NCI-H1694 (cell line): ENCODE data around the gene ATXN2.
"Not testable (repeated sequence)": the region's sequence is repeated elsewhere in the genome, so short reads cannot be mapped to it uniquely, and the experiment has no call there.

Experiments
- DNase-seq: peaks from one replicate; lab custom pipeline; 2025; lab: John Stamatoyannopoulos, UW

The ATXN2 gene

DNA sequence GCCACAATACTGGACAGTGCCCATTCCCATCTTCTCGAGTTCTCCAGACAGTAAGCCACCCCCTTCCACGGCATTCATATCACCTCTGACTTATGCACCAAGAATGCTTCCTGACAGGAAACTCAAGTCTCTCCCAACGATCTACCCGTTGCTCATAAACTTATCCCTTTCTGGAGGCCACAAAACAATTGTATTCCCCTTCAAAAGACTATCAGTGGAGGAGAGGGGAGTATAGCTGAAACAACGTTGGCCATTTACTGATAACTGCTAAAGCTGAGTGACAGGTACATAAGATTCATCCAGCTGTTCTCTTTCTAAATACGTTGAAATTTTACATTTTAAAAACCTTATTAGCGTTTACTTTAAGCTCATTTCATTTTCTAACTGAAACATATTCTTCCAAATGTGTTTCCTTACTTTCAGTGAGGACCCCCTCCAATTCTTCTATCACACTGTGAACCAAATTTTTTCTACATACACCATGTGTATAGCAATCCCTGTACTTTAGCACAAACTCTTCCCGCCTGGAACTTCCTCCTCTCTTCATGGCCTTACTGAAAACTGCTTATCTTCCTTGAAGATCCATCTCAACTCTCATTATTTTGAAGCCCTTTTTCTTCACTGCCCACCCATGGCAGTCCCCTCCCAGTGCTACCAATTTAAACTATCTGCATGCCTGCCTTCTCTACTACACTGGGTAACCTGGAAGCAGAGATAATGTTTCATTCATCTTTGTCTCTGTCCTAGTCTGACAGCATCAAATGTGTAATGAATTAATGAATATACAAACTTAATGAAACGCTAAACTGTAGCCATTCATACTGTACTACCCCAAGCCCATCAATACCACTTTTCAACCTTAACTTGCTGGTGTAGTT is 28.8 kb downstream of the ATXN2 start:
- DNase-seq, result no peak

DNA sequence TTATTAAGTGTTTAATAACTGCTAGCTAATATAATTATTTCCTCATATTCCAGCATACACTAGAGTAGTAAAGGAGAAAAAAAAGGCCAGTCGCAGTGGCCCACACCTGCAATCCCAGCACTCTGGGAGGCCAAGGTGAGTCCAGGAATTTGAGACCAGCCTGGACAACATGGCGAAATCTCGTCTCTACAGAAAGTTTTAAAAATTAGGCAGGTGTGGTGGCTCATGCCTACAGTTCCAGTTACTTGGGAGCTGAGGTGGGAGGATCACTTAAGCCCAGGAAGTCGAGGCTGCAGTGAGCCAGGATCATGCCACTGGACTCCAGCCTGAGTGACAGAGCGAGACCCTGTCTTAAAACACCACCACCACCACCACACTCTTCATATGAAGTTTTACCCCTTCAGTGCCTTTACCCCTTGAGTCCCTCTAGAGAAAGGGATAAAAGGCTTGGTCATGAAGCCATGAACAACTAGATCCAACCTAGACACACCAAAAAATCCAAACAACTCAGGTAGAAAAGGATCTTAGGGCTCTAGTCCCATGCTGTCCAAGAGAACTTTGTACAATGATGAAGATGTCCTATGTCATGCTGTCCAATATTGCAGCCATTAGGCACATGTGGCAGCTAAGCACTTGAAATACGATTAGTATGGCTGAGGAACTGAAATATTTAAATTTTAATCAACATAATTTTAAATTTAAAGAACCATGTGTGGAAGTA is 29.6 kb downstream of the ATXN2 start:
- no peak for DNase-seq

DNA sequence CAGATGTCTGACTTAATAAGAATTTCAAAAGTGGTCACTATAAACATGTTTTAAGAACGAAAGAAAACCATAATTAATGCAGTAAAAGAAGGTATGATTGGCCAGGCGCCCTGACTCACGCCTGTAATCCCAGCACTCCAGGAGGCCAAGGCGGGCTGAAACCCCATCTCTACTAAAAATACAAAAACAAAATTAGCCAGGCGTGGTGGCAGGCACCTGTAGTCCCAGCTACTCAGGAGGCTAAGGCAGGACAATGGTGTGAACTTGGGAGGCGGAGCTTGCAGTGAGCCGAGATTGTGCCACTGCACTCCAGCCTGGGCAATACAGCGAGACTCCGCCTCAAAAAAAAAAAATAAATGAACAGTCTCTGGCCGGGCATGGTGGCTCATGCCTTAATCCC is 38.3 kb downstream of the ATXN2 start:
- not testable (repeated sequence) for DNase-seq

DNA sequence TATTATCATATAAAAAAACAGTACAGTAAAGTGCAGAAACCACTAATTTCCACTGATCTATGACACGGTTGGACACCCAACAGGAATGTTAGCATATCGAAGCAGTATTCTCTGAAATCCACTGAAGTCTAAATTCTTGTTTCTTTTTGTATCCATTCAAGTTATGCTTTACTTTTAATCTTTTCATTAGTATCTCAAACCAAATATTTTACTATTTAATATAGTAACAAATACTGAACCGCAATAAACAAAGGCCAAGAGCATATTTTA is 41.1 kb downstream of the ATXN2 start:
- DNase-seq, result no peak

DNA sequence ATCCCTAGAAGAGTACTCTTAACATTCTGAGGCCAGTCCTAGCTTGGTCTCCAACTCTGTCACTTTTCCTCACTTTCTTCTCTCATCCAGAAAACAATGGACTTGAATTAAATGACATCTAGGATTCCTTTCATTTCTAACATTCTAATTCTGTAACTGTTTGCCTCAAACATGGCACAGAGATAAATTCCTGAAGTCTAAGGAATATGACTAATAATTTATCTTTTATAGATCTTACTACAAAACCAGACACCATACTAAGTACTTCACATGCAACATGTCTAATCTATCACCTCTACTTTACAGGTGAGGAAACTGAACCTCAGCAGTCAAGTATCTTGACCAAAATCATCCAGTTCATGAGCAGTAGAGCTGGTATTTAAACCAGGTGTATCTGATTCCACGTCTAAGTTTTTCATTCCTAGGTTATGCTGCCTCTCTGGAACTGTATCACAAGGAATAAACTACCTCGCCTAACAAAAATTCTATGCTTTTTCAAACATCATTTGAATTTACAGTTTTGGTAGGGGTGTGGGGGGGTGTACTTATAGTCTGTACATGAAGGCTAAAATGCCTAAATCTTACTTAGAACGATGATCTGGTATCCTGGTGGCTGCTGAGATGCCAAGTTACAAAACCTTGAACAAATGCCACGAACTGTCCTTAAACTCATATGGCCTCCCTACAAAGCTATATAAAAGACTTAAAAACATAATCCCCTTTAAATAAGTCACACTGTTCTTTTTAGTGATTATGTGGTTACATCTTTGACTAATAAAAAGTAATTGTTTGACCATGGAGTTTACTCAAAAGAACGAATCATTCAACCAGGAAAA is 41.6 kb downstream of the ATXN2 start:
- DNase-seq, result no peak

DNA sequence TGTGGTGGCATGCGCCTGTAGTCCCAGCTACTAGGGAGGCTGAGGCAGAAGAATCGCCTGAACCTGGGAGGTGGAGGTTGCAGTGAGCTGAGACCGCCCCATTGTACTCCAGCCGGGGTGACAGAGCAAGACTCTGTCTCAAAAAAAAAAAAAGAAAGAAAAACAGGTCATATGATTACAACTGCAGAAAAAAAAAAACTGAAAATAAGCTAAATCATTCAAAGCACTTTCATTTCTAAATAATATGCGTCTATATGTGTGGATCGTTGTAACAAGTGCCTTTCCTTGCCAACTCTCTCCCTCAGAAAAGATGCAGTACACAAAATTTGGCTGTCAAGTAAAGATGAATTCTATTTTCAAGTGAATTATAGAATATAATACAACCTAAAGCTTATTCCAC is 42.4 kb downstream of the ATXN2 start:
- DNase-seq, result no peak

DNA sequence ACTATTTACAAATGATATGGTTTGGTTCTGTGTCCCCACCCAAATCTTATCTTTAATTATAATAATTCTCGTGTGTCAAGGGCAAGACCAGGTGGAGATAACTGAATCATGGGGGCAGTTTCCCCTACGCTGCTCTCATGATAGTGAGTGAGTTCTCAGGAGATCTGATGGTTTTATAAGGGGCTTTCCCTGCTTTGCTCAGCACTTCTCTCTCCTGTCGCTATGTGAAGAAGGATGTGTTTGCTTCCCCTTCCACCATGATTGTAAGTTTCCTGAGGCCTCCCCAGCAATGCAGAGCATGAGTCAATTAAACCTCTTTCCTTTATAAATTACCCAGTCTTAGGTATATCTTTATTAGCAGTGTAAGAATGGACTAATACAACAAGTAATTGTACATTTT is 43.8 kb downstream of the ATXN2 start:
- DNase-seq, result not testable (repeated sequence)

DNA sequence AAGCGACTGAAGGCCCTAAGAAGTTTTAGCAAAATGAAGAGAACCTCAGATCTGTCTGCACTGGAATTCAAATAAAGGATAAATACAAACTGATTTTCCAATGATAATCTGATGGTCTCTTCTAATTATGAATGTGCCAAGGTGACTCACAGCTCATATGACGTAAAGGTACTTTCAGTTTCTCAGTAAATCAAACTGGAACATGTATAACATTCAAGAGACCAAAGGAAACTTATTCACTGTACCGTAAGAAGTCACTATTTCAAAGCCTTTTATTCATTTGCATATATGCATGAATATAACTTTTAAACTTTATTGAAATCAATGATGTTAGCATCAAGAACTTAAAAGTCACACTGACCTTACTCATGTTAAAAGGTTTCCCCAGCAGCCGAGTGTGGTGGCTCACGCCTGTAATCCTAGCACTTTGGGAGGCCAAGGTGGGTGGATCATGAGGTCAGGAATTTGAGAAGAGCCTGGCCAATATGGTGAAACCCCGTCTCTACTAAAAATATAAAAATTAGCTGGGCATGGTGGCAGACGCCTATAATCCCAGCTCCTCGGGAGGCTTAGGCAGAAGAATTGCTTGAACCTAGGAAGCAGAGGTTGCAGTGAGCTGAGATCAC is 52.2 kb downstream of the ATXN2 start:
- no peak for DNase-seq

DNA sequence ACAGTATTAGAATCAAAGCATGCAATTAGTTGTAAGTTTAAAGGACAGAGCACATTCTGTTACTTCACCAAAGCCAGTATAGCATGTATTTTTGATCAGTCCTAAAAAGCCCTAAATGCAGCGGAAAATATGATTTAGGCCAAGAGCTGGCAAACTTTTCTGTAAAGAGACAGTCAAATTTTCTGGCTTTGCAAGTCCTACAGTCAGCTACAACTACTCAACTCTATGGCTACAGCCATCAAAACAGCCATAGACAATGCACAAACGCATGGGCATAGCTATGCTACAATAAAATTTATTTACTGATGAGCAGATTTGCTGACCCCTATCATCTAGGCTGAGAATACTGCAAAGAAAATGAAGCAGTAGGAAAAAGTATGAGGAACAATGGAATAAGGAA is 52.9 kb downstream of the ATXN2 start:
- DNase-seq, result no peak

DNA sequence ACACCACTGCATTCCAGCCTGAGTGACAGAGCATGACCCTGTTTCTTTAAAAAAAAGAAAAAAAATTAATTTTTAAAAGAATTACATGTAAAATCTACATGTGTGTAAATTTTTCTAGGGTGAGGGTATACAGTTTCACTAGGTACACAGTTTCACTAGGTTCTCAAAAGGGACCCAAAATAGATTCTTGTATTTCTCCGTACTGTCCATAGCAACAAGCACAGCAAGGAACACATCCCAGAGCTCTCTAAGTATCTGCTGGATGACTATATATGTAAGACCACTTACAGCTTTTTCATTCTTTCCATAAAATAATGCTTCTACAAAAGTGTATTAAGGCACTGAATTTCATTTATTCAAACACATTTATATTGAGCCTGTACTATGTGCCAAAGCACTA is 55.1 kb downstream of the ATXN2 start:
- no peak for DNase-seq

DNA sequence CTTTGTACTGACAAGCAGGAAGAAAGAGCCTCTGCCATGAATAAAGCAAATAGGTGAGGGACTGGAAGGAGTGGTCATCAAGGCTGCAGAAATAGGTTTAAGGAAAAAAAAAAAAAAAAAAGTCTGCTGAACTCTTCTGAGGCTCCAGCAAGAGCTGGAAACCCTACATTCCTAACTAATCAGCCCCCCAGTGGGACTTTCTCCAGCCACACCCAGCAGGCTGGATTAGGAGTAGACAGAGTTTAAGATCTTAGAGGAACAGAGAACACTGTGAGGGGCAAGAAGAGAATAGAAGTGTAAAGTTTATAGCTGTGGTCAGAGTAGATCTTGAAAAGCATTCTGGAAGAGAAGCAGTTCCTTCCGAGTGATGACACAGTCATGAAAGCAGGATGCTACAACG is 66.4 kb downstream of the ATXN2 start:
- DNase-seq, result no peak

DNA sequence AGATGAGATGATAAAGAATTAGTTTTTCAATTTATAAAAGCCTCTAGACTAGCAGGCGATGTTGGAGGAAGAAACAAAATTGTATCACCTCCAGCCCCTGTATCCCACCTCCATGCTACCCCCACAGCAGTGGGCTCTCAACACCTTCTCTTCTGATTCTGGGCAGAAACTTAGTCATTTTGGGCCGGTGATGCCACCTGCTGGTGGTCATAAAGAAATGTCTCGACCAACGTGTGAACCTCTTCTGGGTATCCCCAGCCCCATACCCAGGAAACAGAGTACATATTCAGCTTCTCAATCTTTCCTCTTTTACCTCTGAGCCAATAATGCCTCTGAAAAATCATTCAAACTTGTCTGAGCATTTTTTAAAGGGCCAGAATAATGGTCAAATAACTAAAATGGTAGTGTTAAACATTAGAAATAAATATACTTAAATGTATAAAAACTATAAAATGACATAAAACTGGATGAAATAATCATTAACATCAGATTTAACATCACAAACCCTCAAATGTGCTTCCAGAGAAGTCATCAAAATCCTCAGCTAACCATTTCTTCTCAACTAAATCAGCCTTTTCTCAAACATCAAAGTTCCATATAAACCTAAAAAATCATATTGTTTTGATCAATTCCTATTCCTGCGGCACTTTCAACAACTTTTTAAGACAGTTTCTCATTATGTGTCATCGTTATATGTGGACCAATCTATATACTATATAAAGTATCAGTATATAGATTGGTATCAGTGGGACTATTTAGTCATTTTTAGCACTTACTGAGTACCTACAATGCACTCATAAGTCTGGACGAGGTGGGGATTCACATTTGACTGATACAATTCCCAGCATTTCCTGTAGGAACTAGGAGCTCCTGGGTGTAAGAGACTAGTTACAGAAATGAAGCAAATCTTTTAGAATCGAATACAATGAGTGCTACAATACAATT is 69.4 kb downstream of the ATXN2 start:
- DNase-seq, result peak; percentile 2

DNA sequence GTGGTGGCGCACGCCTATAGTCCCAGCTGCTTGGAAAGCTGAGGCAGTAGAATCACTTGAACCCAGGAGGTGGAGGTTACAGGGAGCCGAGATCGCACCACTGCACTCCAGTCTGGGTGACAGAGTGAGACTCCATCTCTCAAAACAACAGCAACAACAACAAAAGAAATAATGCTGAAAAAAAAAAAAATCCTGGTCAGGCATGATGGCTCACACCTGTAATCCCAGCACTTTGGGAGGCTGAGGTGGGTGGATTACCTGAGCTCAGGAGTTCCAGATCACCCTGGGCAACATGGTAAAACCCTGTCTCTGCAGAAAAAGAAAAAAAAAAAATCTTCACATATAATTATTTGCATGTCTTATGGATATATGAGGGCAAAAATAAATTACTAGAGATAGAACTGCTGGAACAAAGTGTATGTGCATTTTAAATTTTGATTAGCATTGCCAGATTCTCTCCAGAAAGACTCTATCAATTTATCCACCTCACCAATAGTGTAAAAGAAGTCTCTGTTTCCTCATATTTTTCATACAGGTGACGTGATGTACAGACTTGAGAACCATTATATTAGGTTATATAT is 75.4 kb downstream of the ATXN2 start:
- no peak for DNase-seq

DNA sequence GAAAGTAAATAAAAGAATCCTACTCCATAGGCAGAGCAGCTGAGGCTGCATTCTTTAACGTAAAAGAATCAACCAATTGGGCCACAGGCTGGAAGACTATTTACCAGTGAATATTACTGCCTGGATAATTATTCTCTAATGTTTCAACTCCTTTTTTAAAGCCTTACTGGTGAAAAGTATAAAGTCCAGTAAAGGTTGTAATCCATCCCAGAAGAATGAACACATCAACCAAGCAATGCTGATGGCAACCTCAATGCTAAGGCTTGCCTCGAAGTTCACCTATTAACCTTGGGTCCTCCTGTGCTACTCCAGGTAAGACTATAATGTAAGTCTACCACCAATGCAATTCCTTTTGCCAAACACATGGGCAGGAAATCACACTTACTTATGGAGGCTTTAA is 77.3 kb downstream of the ATXN2 start:
- no peak for DNase-seq

DNA sequence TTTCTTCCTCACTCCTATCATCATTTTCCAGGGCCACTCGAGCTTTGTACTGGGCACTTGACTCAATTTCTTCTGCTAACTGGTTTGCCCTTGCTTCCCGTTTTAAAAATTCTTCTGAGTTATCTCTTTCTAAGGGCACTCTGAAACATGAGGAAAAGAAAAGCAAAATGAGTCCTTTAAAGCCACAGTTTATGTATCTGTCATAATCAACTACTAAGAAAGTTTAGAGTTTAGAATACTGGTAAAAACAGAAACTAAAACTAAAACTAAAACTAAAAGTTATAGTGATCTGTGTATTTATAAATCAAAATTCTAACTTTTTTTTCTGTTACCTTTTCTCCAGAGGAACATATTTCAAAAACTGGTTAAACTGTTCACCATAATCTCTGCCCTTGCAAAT is 79.2 kb downstream of the ATXN2 start:
- DNase-seq, result no peak

DNA sequence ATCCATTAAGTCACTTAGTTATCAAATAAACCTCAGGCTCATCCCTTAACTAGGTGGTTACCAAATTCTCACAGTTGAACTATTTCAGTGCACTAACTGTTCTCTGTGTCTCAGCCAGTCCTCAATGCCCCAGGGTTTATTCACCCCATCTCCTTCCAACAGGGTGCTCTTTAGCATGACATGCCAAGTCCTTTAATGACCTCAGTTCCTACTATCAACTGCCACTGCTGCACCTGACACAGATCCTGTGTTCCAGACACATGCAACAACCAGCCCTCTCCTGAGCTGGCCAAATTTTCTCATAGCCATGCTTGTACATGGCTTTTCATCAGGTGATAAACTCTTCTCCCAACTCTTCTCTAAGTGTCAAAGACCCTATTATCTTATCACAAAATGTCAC is 80.0 kb downstream of the ATXN2 start:
- DNase-seq, result no peak

DNA sequence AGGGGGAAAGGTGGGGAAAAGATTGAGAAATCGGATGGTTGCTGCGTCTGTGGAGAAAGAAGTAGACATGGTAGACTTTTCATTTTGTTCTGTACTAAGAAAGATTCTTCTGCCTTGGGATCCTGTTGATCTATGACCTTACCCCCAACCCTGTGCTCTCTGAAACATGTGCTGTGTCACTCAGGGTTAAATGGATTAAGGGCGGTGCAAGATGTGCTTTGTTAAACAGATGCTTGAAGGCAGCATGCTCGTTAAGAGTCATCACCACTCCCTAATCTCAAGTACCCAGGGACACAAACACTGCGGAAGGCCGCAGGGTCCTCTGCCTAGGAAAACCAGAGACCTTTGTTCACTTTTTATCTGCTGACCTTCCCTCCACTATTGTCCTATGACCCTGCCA is 91.4 kb downstream of the ATXN2 start:
- not testable (repeated sequence) for DNase-seq

DNA sequence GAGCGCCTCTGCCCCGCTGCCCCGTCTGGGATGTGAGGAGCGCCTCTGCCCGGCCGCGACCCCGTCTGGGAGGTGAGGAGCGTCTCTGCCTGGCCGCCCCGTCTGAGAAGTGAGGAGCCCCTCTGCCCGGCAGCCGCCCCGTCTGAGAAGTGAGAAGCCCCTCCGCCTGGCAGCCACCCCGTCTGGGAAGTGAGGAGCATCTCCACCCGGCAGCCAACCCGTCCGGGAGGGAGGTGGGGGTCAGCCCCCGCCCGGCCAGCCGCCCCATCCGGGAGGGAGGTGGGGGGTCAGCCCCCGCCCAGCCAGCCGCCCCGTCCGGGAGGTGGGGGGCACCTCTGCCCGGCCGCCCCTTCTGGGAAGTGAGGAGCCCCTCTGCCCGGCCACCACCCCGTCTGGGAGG is 91.9 kb downstream of the ATXN2 start:
- DNase-seq, result not testable (repeated sequence)

DNA sequence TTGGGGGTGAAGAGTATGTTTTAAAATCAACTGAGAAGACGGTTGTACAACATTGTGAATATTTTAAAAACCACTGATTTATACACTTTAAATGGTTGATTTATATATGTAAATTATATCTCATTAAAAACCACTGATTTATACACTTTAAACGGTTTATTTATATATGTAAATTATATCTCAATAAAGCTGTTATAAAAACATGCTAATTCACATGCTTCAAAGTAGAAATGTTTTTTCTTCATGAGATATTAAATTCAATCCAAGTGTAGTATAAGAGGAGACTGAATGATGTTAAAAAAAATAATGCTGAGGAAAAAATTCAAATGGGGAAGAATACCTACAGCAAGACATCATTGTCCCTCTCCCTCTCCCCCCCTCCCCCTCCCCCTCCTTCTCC is 92.9 kb downstream of the ATXN2 start:
- no peak for DNase-seq

DNA sequence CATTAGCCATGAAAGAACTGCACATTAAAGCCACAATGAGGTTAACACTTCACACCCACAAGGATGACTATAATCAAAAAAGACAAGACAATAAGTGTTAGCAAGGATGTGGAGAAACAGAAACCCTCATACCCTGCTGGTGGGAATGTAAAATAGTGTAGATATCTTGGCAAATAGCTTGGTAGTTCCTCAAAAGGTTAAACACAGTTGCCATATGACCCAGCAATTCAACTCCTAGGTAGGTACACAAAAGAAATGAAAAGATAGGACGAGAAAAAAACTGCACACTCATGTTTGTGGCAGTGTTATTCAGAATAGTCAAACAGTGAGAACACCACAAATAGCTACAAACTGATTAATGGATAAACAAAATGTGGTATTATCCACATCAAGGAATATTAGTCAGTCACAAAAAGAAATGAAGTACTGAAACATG is 93.5 kb downstream of the ATXN2 start:
- DNase-seq, result no peak

DNA sequence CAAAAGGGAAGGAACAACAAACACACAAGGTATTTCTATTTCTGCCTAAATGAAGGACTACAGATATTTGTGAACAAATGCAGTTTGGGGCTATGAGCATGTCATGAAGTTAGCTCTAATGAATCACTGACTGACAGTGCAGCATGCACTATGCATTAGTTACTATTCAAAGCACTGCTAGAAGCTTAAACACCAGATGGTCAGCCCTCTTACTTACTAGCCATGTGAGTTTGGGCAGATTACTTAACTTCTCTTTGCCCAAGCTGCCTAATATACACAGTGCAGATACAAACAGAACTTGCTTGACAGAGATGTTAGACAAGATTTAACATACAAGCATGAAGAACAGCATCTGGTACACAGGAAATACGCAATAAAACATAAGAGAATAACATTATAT is 96.0 kb downstream of the ATXN2 start:
- peak; percentile 67 for DNase-seq
